ENCODE results near the gene GFI1B. TPM values are rescaled to one million over a fixed set of nuclear protein-coding genes. Genes with fewer than 3 reads are reported as not detected.
"Not testable (repeated sequence)": the region's sequence is repeated elsewhere in the genome, so short reads cannot be mapped to it uniquely, and the experiment has no call there.

GFI1B gene
- total and polyA plus RNA-seq, 2 donors = 0.04 to 0.26 TPM

DNA sequence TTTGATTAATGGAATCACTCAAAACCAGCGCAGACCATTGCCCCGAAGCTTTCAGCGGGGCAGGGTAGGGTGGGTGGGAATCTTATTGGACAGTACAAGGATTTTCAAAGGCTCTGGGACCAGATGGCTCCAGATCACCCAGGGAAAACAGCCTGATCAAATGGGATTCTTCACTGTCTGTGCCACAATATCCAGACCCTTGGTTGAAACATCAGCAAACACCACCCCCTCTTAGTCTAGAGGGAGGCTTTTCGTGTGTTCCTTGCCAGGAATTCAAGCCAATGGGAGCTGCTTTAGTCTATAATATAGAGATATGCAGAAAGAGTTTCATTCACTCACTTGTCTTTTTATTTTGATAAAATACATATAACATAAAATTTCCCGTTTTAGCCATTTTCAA lies 1.7 kb downstream of the GFI1B start:
- Histone ChIP-seq H3K36me3 (ENCODE audit: insufficient read depth) (no peaks in the 10 kb centered on the region), H3K27ac (ENCODE audit: low read depth) (no peak overlapping the region), H3K4me1 (ENCODE audit: insufficient read depth) (no peaks in the 10 kb centered on the region), H3K4me3 (ENCODE audit: low read depth, low read length) (no peak overlapping the region)
- DNase-seq (ENCODE audit: extremely low spot score) = no peak
- WGBS = 61% methylated on average over 5 of the region's 5 CpGs

DNA sequence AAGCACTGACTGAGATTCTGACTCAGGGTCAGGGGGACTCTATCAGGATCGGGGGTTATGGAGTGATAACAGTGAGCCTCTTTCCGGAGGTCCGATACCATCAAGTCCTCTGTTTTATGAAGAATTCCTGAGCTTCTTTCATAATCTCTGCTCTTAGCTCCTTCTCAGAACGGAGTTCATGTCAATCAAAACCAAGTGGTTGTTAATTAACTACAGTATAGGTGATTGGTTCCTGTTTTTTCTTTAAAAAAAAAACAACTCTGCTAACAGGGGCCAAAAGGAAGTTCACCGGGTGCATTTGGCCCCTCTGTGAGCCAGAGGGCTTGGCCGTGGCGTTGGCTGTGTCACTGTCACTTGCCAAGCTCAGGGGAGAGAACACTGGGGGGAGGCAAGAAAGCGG lies 4.0 kb downstream of the GFI1B start:
- Histone ChIP-seq H3K4me1 (ENCODE audit: insufficient read depth) (no peaks in the 10 kb centered on the region), H3K27ac (ENCODE audit: low read depth) (no peak overlapping the region), H3K4me3 (ENCODE audit: low read depth, low read length) (no peak overlapping the region), H3K36me3 (ENCODE audit: insufficient read depth) (no peaks in the 10 kb centered on the region)
- 48% methylated on average over 8 of the region's 8 CpGs for WGBS
- no peak for DNase-seq (ENCODE audit: extremely low spot score)

DNA sequence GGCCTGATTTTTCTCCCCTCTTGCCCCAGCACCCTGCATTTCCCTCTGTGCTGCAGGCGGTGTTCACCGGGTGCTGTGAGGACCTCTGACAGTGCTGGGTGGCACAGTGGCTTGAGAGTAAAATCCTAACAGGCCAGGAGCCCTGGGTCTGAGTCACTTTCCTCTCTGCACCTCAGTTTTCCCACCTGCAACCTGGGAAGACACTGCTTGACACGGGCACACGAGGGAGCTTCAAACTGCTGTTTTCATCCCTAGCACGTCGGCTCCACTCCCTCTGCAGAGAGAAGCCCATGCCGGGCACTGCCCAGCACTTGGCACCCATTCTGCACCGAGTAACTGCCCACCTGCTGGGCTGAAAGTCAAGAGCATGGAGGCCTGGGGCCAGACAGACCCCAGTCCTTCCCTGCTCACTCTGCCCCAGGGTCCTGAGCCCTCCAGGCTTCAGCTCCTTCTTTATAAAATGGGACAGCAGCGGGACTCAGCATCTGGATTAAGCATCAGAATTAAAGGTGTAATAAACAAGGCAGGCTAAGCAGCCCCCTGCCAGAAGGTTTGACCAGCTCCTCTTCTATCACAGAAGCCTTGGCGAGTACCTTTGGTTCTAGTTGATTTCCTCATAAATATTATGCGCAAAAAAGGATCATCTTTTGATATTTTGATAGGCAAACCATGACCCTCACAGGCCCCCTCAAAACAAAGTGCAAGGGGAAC lies 5.2 kb downstream of the GFI1B start:
- no peak overlapping the region for H3K27ac ChIP-seq (ENCODE audit: low read depth)
- 74% methylated on average over 11 of the region's 11 CpGs for WGBS
- no peaks in the 10 kb centered on the region for H3K36me3 ChIP-seq (ENCODE audit: insufficient read depth)
- no peak overlapping the region for H3K4me3 ChIP-seq (ENCODE audit: low read depth, low read length)
- no peak for DNase-seq (ENCODE audit: extremely low spot score)
- H3K4me1 ChIP-seq (ENCODE audit: insufficient read depth) = no peaks in the 10 kb centered on the region

DNA sequence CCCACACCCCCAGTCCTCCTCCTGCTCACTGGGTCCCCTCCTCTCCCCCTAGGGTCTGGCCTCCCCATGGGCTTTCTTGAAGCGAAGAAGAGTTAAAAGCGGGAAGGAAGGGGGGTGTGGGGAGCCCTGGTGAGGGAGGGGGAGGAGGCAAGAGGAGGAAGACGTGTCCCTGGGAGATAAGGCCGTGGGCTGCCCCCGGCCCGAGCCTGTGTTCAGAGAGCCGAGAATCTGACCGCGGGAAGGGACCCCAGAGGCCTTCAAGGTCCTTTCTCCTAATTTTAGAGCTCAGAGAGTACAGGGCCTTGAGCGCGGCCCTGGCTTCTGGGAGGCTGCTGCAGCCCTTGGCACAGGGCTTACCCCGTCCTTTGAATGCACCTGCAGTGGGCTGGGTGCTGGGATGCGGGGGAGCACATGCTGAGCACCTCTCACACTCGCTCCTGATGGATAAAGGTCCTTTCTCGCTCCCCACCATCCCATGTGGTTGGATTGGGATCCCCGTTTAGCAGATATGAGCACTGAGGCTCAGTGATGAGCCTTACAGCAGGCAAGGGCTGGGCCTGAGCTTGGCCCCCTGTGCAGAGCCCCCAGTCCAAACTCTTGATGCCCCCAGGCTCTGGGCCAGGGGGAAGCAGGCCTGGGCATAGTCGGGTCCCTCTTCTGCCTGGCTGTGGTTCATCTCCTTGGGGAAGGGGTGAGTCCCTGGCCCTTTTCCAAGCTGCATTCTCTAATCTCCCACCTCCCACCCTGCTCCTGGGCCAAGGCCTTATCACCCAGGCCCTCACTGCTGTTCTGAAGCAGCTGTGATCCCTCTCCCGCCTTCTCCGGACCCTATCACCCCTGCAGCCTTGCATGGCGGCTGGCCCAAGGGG lies 5.9 kb downstream of the GFI1B start:
- Histone ChIP-seq H3K27ac (ENCODE audit: low read depth) (no peak overlapping the region), H3K4me3 (ENCODE audit: low read depth, low read length) (no peak overlapping the region), H3K36me3 (ENCODE audit: insufficient read depth) (no peaks in the 10 kb centered on the region), H3K4me1 (ENCODE audit: insufficient read depth) (no peaks in the 10 kb centered on the region)
- DNase-seq (ENCODE audit: extremely low spot score) = no peak
- WGBS = 49% methylated on average over 20 of the region's 20 CpGs

DNA sequence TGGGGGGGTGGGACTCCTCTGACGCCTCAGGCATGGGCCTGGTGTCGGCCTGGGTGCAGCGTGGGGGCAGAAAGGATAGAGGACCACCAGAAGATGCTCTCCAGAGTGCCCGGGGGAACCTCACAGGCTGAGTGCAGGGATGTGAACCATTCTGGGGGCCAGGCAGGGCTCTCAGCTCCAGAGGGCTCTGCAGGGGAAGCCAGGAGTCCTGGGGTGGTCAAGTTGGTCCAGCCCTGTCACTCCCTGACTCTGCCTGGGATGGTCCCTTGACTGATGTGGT lies 6.5 kb downstream of the GFI1B start:
- H3K36me3 ChIP-seq (ENCODE audit: insufficient read depth) = no peaks in the 10 kb centered on the region
- no peak overlapping the region for H3K27ac ChIP-seq (ENCODE audit: low read depth)
- H3K4me3 ChIP-seq (ENCODE audit: low read depth, low read length) = no peak overlapping the region
- DNase-seq (ENCODE audit: extremely low spot score) = no peak
- WGBS = 30% methylated on average over 4 of the region's 4 CpGs
- H3K4me1 ChIP-seq (ENCODE audit: insufficient read depth) = no peaks in the 10 kb centered on the region

DNA sequence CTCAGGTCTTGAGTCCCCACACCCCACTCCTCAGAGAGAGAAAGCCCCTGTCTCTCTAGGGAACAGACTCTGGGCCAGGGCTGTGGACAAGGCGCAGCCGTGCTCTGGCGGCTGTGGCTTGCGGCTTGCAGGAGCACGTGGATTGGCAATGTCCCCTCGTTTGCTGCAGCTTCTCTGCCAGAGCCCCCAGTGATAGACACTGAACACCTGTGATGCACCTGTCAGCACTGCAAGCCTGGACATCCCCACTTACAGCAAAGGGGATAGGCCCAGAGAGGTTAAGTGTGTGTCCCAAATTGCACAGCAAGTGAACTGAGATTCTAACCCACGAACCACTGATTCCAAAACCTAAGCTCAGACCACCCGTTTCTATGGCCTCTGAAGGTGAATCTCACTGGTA lies 7.0 kb downstream of the GFI1B start:
- no peak for DNase-seq (ENCODE audit: extremely low spot score)
- Histone ChIP-seq H3K27ac (ENCODE audit: low read depth) (no peak overlapping the region), H3K4me3 (ENCODE audit: low read depth, low read length) (no peak overlapping the region), H3K4me1 (ENCODE audit: insufficient read depth) (no peaks in the 10 kb centered on the region), H3K36me3 (ENCODE audit: insufficient read depth) (no peaks in the 10 kb centered on the region)
- 73% methylated on average over 8 of the region's 8 CpGs for WGBS

DNA sequence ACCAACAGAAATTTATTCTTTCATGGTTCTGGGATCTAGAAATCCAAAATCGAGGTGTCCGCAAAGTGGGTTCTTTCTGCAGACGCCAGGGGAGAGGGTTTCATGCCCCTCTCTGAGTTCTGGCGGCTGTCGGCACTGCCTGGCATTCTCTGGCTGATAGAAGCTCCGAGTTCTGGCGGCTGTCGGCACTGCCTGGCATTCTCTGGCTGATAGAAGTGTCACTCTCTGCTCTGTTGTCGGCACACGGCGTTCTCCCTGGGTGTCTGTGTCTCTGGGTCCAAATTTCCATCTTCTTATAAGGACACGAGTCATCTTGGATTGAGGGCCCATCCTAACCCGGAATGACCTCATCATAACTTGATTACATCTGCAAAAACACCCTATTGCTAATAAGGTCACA lies 7.6 kb downstream of the GFI1B start:
- no peaks in the 10 kb centered on the region for H3K36me3 ChIP-seq (ENCODE audit: insufficient read depth)
- H3K4me1 ChIP-seq (ENCODE audit: insufficient read depth) = no peaks in the 10 kb centered on the region
- 85% methylated on average over 13 of the region's 13 CpGs for WGBS
- no peak overlapping the region for H3K27ac ChIP-seq (ENCODE audit: low read depth)
- H3K4me3 ChIP-seq (ENCODE audit: low read depth, low read length) = no peak overlapping the region
- no peak for DNase-seq (ENCODE audit: extremely low spot score)

DNA sequence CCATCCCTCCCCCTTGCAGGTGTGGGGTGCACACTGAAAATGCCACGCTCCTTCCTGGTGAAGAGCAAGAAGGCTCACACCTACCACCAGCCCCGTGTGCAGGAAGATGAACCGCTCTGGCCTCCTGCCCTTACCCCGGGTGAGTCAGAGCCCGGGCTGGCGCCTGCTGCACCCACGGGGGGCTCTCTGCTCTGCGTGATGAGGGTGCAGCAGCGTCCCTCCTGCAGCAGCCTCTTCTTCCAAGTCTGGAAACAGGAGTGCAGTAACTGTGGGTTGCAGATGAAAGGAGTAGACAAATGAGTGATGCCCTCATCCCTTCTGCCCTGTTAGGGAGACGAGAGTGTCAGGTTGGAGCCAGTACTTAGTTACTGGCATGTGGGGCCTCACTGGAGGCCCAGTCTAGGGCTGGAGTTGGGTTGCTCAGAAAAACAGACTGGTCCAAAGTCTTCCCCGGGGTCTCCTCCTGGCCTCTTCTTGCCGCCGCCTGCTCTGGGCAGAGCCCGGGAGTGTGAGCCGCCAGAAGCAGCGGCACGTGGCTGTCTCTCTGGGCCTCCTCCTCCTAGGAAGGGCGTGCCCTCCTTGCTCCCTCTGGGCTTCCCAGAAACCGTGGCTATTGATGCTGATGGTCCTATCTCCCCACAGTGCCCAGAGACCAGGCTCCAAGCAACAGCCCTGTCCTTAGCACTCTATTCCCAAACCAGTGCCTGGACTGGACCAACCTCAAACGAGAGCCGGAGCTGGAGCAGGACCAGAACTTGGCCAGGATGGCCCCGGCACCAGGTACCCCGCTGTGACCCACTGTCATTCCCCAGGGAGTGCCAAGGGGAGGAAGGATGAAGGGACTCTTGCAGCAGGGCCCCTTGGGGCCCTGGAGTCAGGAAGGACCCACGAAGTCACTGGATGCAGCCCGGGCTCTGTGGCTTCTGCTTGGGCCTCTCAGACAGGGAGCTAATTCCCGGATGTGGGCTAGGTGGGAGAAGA lies 8.4 kb downstream of the GFI1B start:
- H3K4me3 ChIP-seq (ENCODE audit: low read depth, low read length) = no peak overlapping the region
- H3K4me1 ChIP-seq (ENCODE audit: insufficient read depth) = no peaks in the 10 kb centered on the region
- 52% methylated on average over 26 of the region's 26 CpGs for WGBS
- no peaks in the 10 kb centered on the region for H3K36me3 ChIP-seq (ENCODE audit: insufficient read depth)
- no peak overlapping the region for H3K27ac ChIP-seq (ENCODE audit: low read depth)
- DNase-seq (ENCODE audit: extremely low spot score) = no peak

DNA sequence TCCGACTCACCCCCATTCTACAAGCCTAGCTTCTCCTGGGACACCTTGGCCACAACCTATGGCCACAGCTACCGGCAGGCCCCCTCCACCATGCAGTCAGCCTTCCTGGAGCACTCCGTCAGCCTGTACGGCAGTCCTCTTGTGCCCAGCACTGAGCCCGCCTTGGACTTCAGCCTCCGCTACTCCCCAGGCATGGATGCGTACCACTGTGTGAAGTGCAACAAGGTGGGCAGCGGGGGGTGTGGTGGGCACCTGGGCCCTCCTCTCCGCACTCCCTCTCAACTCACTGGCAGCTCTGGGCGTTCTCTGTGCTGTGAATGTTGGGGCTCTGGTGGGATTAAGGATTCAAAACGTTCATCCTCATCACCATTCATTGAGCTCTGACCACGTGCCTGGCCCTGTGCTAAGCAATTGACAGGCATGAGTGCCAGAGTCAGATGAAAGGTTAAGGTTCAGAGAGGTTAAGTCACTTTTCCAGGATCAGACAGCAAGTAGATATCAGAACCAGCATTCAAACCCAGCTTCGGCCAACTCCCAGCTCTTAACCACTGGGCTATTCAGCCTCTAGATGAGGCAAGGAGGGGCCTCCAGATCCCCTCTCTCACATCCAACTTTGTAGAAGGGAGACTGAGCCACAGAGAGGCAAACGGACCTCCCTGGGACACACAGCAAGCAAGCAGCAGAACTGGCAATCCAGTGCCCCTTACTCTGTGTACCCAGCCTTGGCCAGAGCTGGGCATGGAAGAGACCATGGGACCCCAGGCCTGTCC lies 9.9 kb downstream of the GFI1B start:
- no peak overlapping the region for H3K4me3 ChIP-seq (ENCODE audit: low read depth, low read length)
- no peak overlapping the region for H3K27ac ChIP-seq (ENCODE audit: low read depth)
- H3K36me3 ChIP-seq (ENCODE audit: insufficient read depth) = no peaks in the 10 kb centered on the region
- H3K4me1 ChIP-seq (ENCODE audit: insufficient read depth) = no peaks in the 10 kb centered on the region
- 78% methylated on average over 14 of the region's 14 CpGs for WGBS
- no peak for DNase-seq (ENCODE audit: extremely low spot score)

DNA sequence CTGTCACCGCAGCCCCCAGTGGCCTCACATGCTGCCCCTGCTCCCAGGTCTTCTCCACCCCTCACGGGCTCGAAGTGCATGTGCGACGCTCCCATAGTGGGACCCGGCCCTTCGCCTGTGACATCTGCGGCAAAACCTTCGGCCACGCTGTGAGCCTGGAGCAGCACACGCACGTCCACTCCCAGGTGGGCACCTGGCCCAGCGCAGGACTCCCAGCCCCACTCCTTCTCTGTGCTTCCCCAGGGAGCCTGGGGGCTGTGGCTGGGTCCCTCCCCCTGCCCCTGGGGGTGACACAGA lies 10.5 kb downstream of the GFI1B start:
- Histone ChIP-seq H3K4me3 (ENCODE audit: low read depth, low read length) (no peak overlapping the region), H3K27ac (ENCODE audit: low read depth) (no peak overlapping the region), H3K4me1 (ENCODE audit: insufficient read depth) (no peaks in the 10 kb centered on the region), H3K36me3 (ENCODE audit: insufficient read depth) (no peaks in the 10 kb centered on the region)
- 88% methylated on average over 13 of the region's 13 CpGs for WGBS
- DNase-seq (ENCODE audit: extremely low spot score) = no peak

DNA sequence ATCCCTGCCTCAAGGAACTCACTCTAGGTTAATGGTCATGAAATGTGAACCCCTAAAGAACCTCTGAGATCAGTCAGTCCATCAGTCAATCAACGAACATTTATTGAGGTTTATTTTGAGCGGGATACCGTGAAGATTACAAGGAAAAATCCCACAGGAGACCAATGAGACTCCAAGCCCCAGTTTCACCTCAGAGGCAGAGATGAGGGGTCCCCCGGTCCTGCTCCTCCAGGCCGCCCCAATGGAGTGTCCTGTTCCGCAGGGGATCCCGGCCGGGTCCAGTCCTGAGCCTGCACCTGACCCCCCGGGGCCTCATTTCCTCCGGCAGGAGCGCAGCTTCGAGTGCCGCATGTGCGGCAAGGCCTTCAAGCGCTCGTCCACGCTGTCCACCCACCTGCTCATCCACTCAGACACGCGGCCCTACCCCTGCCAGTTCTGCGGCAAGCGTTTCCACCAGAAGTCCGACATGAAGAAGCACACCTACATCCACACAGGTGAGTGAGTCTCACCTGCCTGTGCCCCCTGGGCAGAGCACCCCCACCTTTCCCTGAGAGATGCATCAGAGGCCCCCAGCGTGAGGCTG lies 11.0 kb downstream of the GFI1B start:
- H3K27ac ChIP-seq (ENCODE audit: low read depth) = no peak overlapping the region
- no peak overlapping the region for H3K4me3 ChIP-seq (ENCODE audit: low read depth, low read length)
- H3K36me3 ChIP-seq (ENCODE audit: insufficient read depth) = no peaks in the 10 kb centered on the region
- H3K4me1 ChIP-seq (ENCODE audit: insufficient read depth) = no peaks in the 10 kb centered on the region
- whole genome bisulfite sequencing = 83% methylated on average over 23 of the region's 23 CpGs
- no peak for DNase-seq (ENCODE audit: extremely low spot score)

DNA sequence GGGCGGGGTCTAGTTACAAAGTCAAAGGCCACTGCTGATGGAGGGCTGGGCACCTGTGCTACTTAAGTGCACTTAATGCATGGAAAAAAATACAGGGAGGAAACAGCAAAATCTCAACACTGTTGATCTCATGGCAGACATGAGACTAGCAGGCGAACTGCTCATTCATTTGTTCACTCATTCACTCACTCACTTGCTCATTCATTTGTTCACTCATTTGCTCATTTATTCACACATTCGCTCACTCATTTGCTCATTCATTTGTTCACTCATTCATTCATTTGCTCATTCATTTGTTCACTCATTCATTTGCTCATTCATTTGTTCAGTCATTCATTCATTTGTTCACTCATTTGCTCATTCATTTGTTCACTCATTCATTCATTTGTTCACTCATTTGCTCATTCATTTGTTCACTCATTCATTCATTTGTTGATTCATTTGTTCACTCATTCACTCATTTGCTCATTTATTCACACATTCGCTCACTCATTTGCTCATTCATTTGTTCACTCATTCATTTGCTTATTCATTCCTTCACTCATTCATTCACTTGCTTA lies 11.6 kb downstream of the GFI1B start:
- H3K4me1 ChIP-seq (ENCODE audit: insufficient read depth); H3K27ac ChIP-seq (ENCODE audit: low read depth); H3K36me3 ChIP-seq (ENCODE audit: insufficient read depth); DNase-seq (ENCODE audit: extremely low spot score); H3K4me3 ChIP-seq (ENCODE audit: low read depth, low read length): not testable (repeated sequence)
- WGBS = 83% methylated on average over 4 of the region's 4 CpGs

DNA sequence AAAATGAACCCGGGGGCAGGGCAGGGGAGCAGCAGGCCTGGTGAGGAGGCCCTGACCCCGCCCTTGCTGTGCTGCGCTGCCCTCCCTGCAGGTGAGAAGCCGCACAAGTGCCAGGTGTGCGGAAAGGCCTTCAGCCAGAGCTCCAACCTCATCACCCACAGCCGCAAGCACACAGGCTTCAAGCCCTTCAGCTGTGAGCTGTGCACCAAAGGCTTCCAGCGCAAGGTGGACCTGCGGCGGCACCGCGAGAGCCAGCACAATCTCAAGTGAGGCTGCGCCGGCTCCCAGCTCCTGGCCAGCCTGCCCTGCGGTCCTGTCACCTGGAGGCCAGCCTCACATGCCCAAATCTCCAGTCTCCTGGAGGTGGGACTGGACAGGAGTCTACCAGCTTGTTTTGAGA lies 12.3 kb downstream of the GFI1B start:
- no peak for DNase-seq (ENCODE audit: extremely low spot score)
- no peak overlapping the region for H3K4me3 ChIP-seq (ENCODE audit: low read depth, low read length)
- 92% methylated on average over 14 of the region's 14 CpGs for WGBS
- H3K36me3 ChIP-seq (ENCODE audit: insufficient read depth) = no peaks in the 10 kb centered on the region
- no peak overlapping the region for H3K27ac ChIP-seq (ENCODE audit: low read depth)
- H3K4me1 ChIP-seq (ENCODE audit: insufficient read depth) = no peaks in the 10 kb centered on the region
